Esophagus squamous epithelium (tissue), 5 donors: ENCODE data around the gene CLEC2L. TPM values are rescaled to one million over a fixed set of nuclear protein-coding genes. Genes with fewer than 3 reads are reported as not detected.

Experiments
- DNase-seq: peaks from one replicate; lab custom pipeline; 2025; lab: John Stamatoyannopoulos, UW
- H3K27ac ChIP-seq, 4 donors: fragments of 200-600 bp; sonication (generic); one replicate each; pipeline ENCODE4 v1.5.1; 2016 to 2019; ENCODE audit warnings: mild to moderate bottlenecking in 1 of 4
- H3K27me3 ChIP-seq, 4 donors: fragments of 200-600 bp; sonication (generic); 1 replicate in 3 of 4; 2 replicates in 1 of 4; pipeline versions ENCODE4 v1.5.1 to v1.6.0; 2017 to 2021; ENCODE audit warnings: antibody characterized with exemption in 1 of 4
- H3K36me3 ChIP-seq, 3 donors: fragments of 200-600 bp; sonication (generic); one replicate each; pipeline ENCODE4 v1.5.1; 2016 to 2019
- H3K4me1 ChIP-seq, 3 donors: fragments of 200-600 bp; sonication (generic); one replicate each; pipeline ENCODE4 v1.5.1; 2017 to 2019
- H3K4me3 ChIP-seq, 4 donors: fragments of 200-600 bp; sonication (generic); 1 replicate in 3 of 4; 2 replicates in 1 of 4; pipeline ENCODE4 v1.5.1; 2016 to 2019; ENCODE audit warnings: mild to moderate bottlenecking in 2 of 4, moderate library complexity in 1 of 4
- H3K9me3 ChIP-seq, 3 donors: fragments of 200-600 bp; sonication (generic); one replicate each; pipeline ENCODE4 v1.5.1; 2016 to 2019
- POLR2A ChIP-seq, 4 donors: fragments of 450-650 bp; IDR thresholded peaks; one replicate each; pipeline ENCODE4 v1.6.1; 2017; ENCODE audit warnings: antibody characterized with exemption in 4 of 4, mild to moderate bottlenecking in 4 of 4, moderate library complexity in 3 of 4
- WGBS, 2 donors: methylation state at CpG; one replicate each; pipeline ENCODE4 v1.1.5; 2018; 5-methylcytosine and 5-hydroxymethylcytosine counted together
- intact Hi-C: fragments of 100-400 bp; cut with DNase I; formaldehyde crosslinking; loops from one replicate; pipeline ENCODE4 v1.15.0; 2022
- total RNA-seq, 4 donors: library from RNA; depleted of rRNA; stranded (reverse); fragments of >200 nt; gene quantifications; one replicate each; pipeline ENCODE4 v1.1.0, GENCODE V29; 2016
- TF ChIP-seq, protein P1 (sequence below), 6 experiments: fragments of 450-650 bp in 4 of 6; fragments of 200-600 bp in 2 of 6; sonication (generic) in 2 of 6; IDR thresholded peaks; one replicate each; pipeline ENCODE4 v1.5.1; 2016 to 2019; ENCODE audit warnings: antibody characterized with exemption in 6 of 6, mild to moderate bottlenecking in 4 of 6, moderate library complexity in 4 of 6
- donor health status: DM: yes; HTN: yes; CAD: no.

The CLEC2L gene
- total RNA-seq, 4 donors from 2014 or later, result not detected

GRCh38 chr7:139574618-139575337 lies 51.3 kb downstream of the CLEC2L start:
- no peak for DNase-seq
- Histone ChIP-seq H3K4me3 (no peak overlapping the region), H3K9me3 (no peaks in the 10 kb centered on the region), H3K27me3 (no peaks in the 10 kb centered on the region), H3K4me1 (no peaks in the 10 kb centered on the region), H3K36me3 (peaks cover 17 to 100% (median 25%) of the 10 kb centered on the region in 3 donors), H3K27ac (no peak overlapping the region)
- WGBS, 2 donors, result 92 to 95% methylated on average over 3 to 11 of the region's 16 CpGs
- intact Hi-C loops, result no loop called here
- TF ChIP-seq POLR2A (IDR thresholded peaks at IDR 0.05), result no peak

DNA sequence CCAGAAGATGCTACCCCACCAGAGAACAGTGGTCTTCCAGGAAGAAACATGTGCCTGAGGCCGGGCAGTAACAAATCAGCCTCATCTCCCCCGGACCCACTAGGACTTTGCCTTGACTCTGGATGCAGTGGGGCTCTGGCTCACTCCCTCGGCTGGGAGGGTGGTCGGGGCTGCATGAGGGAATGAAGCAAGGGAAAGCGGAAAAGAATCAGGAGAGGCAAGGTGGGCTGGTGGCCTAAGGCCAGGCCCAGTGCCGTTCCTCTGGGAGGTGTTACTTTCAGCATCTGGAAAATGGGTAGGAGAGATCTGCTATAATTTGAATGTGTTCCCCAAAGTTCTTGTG lies 51.8 kb downstream of the CLEC2L start:
- H3K27ac ChIP-seq, result no peak overlapping the region
- 87 to 92% methylated on average over 6 of the region's 6 CpGs for WGBS, 2 donors
- DNase-seq, result no peak
- no peaks in the 10 kb centered on the region for H3K9me3 ChIP-seq
- no peak overlapping the region for H3K4me3 ChIP-seq
- intact Hi-C loops, result no loop called here
- H3K36me3 ChIP-seq, result peaks cover 17 to 100% (median 25%) of the 10 kb centered on the region in 3 donors
- TF ChIP-seq, protein P1, sequence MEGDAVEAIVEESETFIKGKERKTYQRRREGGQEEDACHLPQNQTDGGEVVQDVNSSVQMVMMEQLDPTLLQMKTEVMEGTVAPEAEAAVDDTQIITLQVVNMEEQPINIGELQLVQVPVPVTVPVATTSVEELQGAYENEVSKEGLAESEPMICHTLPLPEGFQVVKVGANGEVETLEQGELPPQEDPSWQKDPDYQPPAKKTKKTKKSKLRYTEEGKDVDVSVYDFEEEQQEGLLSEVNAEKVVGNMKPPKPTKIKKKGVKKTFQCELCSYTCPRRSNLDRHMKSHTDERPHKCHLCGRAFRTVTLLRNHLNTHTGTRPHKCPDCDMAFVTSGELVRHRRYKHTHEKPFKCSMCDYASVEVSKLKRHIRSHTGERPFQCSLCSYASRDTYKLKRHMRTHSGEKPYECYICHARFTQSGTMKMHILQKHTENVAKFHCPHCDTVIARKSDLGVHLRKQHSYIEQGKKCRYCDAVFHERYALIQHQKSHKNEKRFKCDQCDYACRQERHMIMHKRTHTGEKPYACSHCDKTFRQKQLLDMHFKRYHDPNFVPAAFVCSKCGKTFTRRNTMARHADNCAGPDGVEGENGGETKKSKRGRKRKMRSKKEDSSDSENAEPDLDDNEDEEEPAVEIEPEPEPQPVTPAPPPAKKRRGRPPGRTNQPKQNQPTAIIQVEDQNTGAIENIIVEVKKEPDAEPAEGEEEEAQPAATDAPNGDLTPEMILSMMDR (IDR thresholded peaks at IDR 0.05), result no peak
- TF ChIP-seq POLR2A (IDR thresholded peaks at IDR 0.05), result no peak
- H3K27me3 ChIP-seq, result no peaks in the 10 kb centered on the region
- no peaks in the 10 kb centered on the region for H3K4me1 ChIP-seq

DNA sequence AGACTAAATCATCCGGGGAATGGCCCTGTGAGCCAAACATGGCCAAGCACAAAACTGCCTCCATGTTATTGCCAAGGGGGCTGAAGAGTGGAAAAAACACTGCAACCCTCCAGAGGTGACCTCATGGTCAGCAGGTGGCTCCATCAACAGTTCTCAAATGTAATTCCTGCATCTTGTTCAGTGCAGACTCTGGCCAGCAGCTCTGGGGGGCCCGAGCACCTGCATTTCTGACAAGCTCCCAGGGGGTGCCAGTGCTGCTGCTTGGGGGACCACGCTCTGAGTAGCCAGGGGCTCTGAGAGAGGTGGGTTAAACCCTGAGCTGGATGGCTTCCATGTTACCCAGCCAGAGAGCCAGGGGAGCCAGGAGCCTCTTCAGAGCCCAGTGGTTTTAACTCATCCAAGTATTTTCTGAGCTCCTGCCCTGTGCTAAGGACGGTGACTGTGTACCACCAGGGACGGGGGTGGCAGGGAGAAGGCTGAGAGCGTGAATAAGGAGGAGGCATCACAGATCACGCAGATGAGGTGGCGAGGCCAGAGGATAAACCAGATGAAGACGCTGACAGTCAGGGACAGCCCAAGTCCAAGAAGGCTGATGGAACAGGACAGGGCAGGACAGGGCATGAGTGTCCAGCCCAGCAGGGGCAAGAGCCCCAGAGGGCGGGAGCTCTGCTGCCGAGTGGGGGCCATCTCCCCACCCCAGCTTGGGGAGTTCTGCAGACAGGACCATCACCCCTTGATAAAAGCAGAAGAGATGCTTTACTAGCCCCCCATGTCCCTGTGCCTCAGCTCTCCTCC lies 52.9 kb downstream of the CLEC2L start:
- intact Hi-C loops, result no loop called here
- DNase-seq, result no peak
- no peaks in the 10 kb centered on the region for H3K9me3 ChIP-seq
- no peak for TF ChIP-seq POLR2A (IDR thresholded peaks at IDR 0.05)
- TF ChIP-seq, protein P1 (IDR thresholded peaks at IDR 0.05), result no peak
- no peak overlapping the region for H3K27ac ChIP-seq
- H3K4me1 ChIP-seq, result no peaks in the 10 kb centered on the region
- 89 to 90% methylated on average over 4 to 8 of the region's 11 CpGs for WGBS, 2 donors
- H3K4me3 ChIP-seq, result no peak overlapping the region
- no peaks in the 10 kb centered on the region for H3K27me3 ChIP-seq
- peaks cover 24 to 100% (median 27%) of the 10 kb centered on the region in 3 donors for H3K36me3 ChIP-seq

GRCh38 chr7:139580435-139580834 lies 57.0 kb downstream of the CLEC2L start:
- DNase-seq, result no peak
- intact Hi-C loops, result no loop called here
- WGBS, 2 donors, result 96 to 100% methylated on average over 3 of the region's 3 CpGs

DNA sequence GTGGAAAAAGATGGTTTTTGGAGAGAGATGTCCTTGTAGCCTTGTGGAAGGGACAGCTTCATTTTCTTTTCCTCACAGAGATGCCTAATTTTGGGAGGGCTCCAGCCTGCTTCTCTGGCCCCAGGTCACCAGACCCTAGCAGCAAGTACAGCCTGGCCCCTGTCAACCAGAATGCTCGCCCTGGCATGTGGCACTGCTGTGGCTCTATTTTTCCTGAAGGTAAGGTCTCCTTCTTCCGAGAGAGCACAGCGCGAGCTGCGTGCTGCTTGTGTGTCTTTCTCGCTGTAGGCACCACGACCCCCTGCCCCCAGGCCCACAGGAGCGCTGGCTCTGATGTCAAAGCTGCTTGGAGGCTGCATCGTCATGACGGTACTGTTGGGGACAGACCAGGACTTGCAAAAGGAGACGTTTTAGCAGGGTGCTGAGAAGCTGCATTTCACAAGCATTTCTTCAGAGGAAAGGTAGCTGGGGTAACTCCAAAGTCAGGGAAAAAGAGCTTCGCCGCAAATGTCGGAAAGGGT lies 58.7 kb downstream of the CLEC2L start:
- Histone ChIP-seq H3K36me3 (peaks cover 26 to 100% (median 34%) of the 10 kb centered on the region in 3 donors), H3K4me1 (no peaks in the 10 kb centered on the region), H3K27me3 (no peaks in the 10 kb centered on the region), H3K9me3 (no peaks in the 10 kb centered on the region), H3K27ac (no peak overlapping the region), H3K4me3 (no peak overlapping the region)
- WGBS, 2 donors, result 89 to 90% methylated on average over 7 to 9 of the region's 14 CpGs
- TF ChIP-seq, protein P1 (IDR thresholded peaks at IDR 0.05), result no peak
- no peak for TF ChIP-seq POLR2A (IDR thresholded peaks at IDR 0.05)
- DNase-seq, result no peak
- intact Hi-C loops, result no loop called here

More at GRCh38 chr7:139580435-139580834, 57.0 kb downstream of the CLEC2L start:
- H3K4me3 ChIP-seq, result no peak overlapping the region
- H3K9me3 ChIP-seq, result no peaks in the 10 kb centered on the region
- H3K36me3 ChIP-seq, result peaks cover 26 to 100% (median 35%) of the 10 kb centered on the region in 3 donors
- H3K27me3 ChIP-seq, result no peaks in the 10 kb centered on the region
- H3K27ac ChIP-seq, result no peak overlapping the region
- no peaks in the 10 kb centered on the region for H3K4me1 ChIP-seq
- TF ChIP-seq POLR2A (IDR thresholded peaks at IDR 0.05), result no peak
